ENCODE results near the gene SULT1E1. TPM values are rescaled to one million over a fixed set of nuclear protein-coding genes. Genes with fewer than 3 reads are reported as not detected.

Gene SULT1E1
- total and polyA plus RNA-seq, 2 of the 8 experiments (the other 6 are each of a cell fraction or from before 2014, with no cell fraction given) = not detected

GRCh38 chr4:69874507-69874906 is 14.6 kb upstream of the SULT1E1 start (continued):
- TF ChIP-seq CHD7 (IDR thresholded peaks at IDR 0.05; ENCODE audit: insufficient replicate concordance, low read length) (no peak), SP4 (IDR thresholded peaks at IDR 0.05; ENCODE audit: low read length) (no peak), SP1 (IDR thresholded peaks at IDR 0.05; ENCODE audit: low read depth, low read length) (no peak), TEAD4 (IDR thresholded peaks at IDR 0.05; ENCODE audit: low read depth, low read length) (no peak), TAF7 (optimal IDR thresholded peaks at IDR 0.05; ENCODE audit: borderline replicate concordance, low read depth, low read length) (no peak), ATF3 (IDR thresholded peaks at IDR 0.05; ENCODE audit: insufficient read depth, low read depth, low read length) (no peak), ATF2 (IDR thresholded peaks at IDR 0.05; ENCODE audit: low read length) (no peak), SP2 (IDR thresholded peaks at IDR 0.05; ENCODE audit: low read length) (no peak), ZNF274 (IDR thresholded peaks at IDR 0.05; ENCODE audit: borderline replicate concordance, extremely low read depth, low read length) (no peak), CREB1 (IDR thresholded peaks at IDR 0.05) (no peak), BCL11A (IDR thresholded peaks at IDR 0.05; ENCODE audit: low read depth in 2 of 2, low read length in 2 of 2) (no peak)
